Stimulated activated naive CD8-positive, alpha-beta T cell treated with anti-CD3 and anti-CD28 coated beads, Interleukin-15, Interleukin-2, amounts not matched to agents 100 U/mL and 50 U/mL, for 24 hours (primary cell): ENCODE measurements around the gene HEATR5B.
"Not testable (repeated sequence)": the region's sequence is repeated elsewhere in the genome, so short reads cannot be mapped to it uniquely, and the experiment has no call there.

Experiments
- ATAC-seq: fragments of 150-1000 bp; cut with Tn5 transposase; one replicate; pipeline ENCODE4 v1.10.0; 2021
- DNase-seq: peaks from one replicate; pipeline ENCODE4 v3.0.0; 2021

HEATR5B gene

GRCh38 chr2:36941867-36942266 lies 142.3 kb downstream of the HEATR5B start:
- no peak for DNase-seq
- no peak for ATAC-seq

- not testable (repeated sequence) for ATAC-seq, DNase-seq
Observed at GRCh38 chr2:36936526-36936925, 147.6 kb downstream of the HEATR5B start.

- not testable (repeated sequence) for ATAC-seq, DNase-seq
Observed at GRCh38 chr2:36931688-36932087, 152.5 kb downstream of the HEATR5B start.
